HEK293 (cell line): ENCODE results near the gene TBX6.
A peak's percentile ranks its signal among the peaks of the same experiment; 100 is the strongest.

Experiments used
- IKZF3 ChIP-seq: fragments of 450-650 bp; IDR thresholded peaks from 2 replicates; pipeline ENCODE4 v1.5.0; 2018; ENCODE audit warnings: missing biosample characterization, mild to moderate bottlenecking, missing genetic modification characterization, moderate library complexity
- PRDM6 ChIP-seq: fragments of 450-650 bp; formaldehyde crosslinking; IDR thresholded peaks from 2 replicates; pipeline ENCODE4 v1.5.1; 2017; ENCODE audit warnings: missing biosample characterization, missing genetic modification characterization
- SP7 ChIP-seq: fragments of 450-650 bp; formaldehyde crosslinking; IDR thresholded peaks from 2 replicates; pipeline ENCODE4 v1.5.1; 2016; ENCODE audit warnings: missing biosample characterization, missing genetic modification characterization
- TCF7L2 ChIP-seq: IDR thresholded peaks from 2 replicates; pipeline ENCODE4 v1.6.1; 2011; ENCODE audit warnings: low read depth, mild to moderate bottlenecking, inconsistent platforms, low read length, moderate library complexity, borderline replicate concordance
- YY1 ChIP-seq: fragments of 450-650 bp; formaldehyde crosslinking; IDR thresholded peaks from 2 replicates; pipeline ENCODE4 v1.5.1; 2018; ENCODE audit warnings: missing biosample characterization, missing genetic modification characterization
- ZBTB1 ChIP-seq: fragments of 450-650 bp; formaldehyde crosslinking; IDR thresholded peaks from 2 replicates; pipeline ENCODE4 v1.5.1; 2016; ENCODE audit warnings: missing biosample characterization, missing genetic modification characterization
- ZBTB17 ChIP-seq: fragments of 450-650 bp; formaldehyde crosslinking; IDR thresholded peaks from 2 replicates; pipeline ENCODE4 v1.5.1; 2016; ENCODE audit warnings: missing biosample characterization, missing genetic modification characterization
- ZBTB48 ChIP-seq: fragments of 450-650 bp; formaldehyde crosslinking; IDR thresholded peaks from 2 replicates; pipeline ENCODE4 v1.5.1; 2016; ENCODE audit warnings: missing biosample characterization, missing genetic modification characterization
- ZBTB8A ChIP-seq: fragments of 450-650 bp; formaldehyde crosslinking; IDR thresholded peaks from 2 replicates; pipeline ENCODE4 v1.5.1; 2016; ENCODE audit warnings: missing biosample characterization, missing genetic modification characterization
- ZFP3 ChIP-seq: fragments of 450-650 bp; formaldehyde crosslinking; IDR thresholded peaks from 2 replicates; pipeline ENCODE4 v1.5.1; 2016; ENCODE audit warnings: low read depth, missing biosample characterization, missing genetic modification characterization
- ZNF202 ChIP-seq: fragments of 450-650 bp; formaldehyde crosslinking; IDR thresholded peaks from 2 replicates; pipeline ENCODE4 v1.5.1; 2016; ENCODE audit warnings: missing biosample characterization, missing genetic modification characterization, borderline replicate concordance
- ZNF391 ChIP-seq: fragments of 450-650 bp; formaldehyde crosslinking; IDR thresholded peaks from 2 replicates; pipeline ENCODE4 v1.5.1; 2016; ENCODE audit warnings: low read depth, missing biosample characterization, missing genetic modification characterization, borderline replicate concordance
- ZNF580 ChIP-seq: fragments of 450-650 bp; formaldehyde crosslinking; IDR thresholded peaks from 2 replicates; pipeline ENCODE4 v1.5.1; 2016; ENCODE audit warnings: missing biosample characterization, missing genetic modification characterization
- ZNF639 ChIP-seq: fragments of 450-650 bp; formaldehyde crosslinking; IDR thresholded peaks from 2 replicates; pipeline ENCODE4 v1.5.1; 2016; ENCODE audit warnings: missing biosample characterization, missing genetic modification characterization
- ZNF670 ChIP-seq: fragments of 450-650 bp; formaldehyde crosslinking; IDR thresholded peaks from 2 replicates; pipeline ENCODE4 v1.5.1; 2016; ENCODE audit warnings: missing biosample characterization, missing genetic modification characterization, low read depth
- ZNF785 ChIP-seq: fragments of 450-650 bp; formaldehyde crosslinking; IDR thresholded peaks from 2 replicates; pipeline ENCODE4 v1.5.1; 2016; ENCODE audit warnings: missing biosample characterization, missing genetic modification characterization
- ZSCAN5A ChIP-seq: fragments of 450-650 bp; formaldehyde crosslinking; IDR thresholded peaks from 2 replicates; pipeline ENCODE4 v1.5.1; 2016; ENCODE audit warnings: missing biosample characterization, missing genetic modification characterization
- ZXDB ChIP-seq: fragments of 450-650 bp; formaldehyde crosslinking; IDR thresholded peaks from 2 replicates; pipeline ENCODE4 v1.5.1; 2016; ENCODE audit warnings: missing biosample characterization, missing genetic modification characterization
- TF ChIP-seq, protein P1 (sequence below): fragments of 450-650 bp; formaldehyde crosslinking; IDR thresholded peaks from 2 replicates; pipeline ENCODE4 v1.5.1; 2016; ENCODE audit warnings: missing biosample characterization, missing genetic modification characterization
- TF ChIP-seq, protein P2 (sequence below): fragments of 450-650 bp; formaldehyde crosslinking; IDR thresholded peaks from 2 replicates; pipeline ENCODE4 v1.5.1; 2016; ENCODE audit warnings: missing biosample characterization, missing genetic modification characterization
- TF ChIP-seq, protein P3 (sequence below): fragments of 450-650 bp; formaldehyde crosslinking; IDR thresholded peaks from 2 replicates; pipeline ENCODE4 v1.5.1; 2017; ENCODE audit warnings: missing biosample characterization, missing genetic modification characterization
- TF ChIP-seq, protein P4 (sequence below): fragments of 450-650 bp; formaldehyde crosslinking; optimal IDR thresholded peaks from 2 replicates; pipeline ENCODE3; 2016; ENCODE audit warnings: missing biosample characterization, mild to moderate bottlenecking, missing genetic modification characterization

TBX6 gene

GRCh38 chr16:30112197-30113030 lies 20.7 kb upstream of the TBX6 start (continued):
- TF ChIP-seq ZNF580 (tag by site-specific recombination), result peak; percentile 92
- peak; percentile 89 for TF ChIP-seq ZSCAN5A (tag by site-specific recombination)
- peak; percentile 51; the same call in 1 of the 2 replicates for TF ChIP-seq TCF7L2
- TF ChIP-seq, protein P1, sequence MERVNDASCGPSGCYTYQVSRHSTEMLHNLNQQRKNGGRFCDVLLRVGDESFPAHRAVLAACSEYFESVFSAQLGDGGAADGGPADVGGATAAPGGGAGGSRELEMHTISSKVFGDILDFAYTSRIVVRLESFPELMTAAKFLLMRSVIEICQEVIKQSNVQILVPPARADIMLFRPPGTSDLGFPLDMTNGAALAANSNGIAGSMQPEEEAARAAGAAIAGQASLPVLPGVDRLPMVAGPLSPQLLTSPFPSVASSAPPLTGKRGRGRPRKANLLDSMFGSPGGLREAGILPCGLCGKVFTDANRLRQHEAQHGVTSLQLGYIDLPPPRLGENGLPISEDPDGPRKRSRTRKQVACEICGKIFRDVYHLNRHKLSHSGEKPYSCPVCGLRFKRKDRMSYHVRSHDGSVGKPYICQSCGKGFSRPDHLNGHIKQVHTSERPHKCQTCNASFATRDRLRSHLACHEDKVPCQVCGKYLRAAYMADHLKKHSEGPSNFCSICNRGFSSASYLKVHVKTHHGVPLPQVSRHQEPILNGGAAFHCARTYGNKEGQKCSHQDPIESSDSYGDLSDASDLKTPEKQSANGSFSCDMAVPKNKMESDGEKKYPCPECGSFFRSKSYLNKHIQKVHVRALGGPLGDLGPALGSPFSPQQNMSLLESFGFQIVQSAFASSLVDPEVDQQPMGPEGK, result no peak
- TF ChIP-seq PRDM6 (tag by site-specific recombination), result no peak
- TF ChIP-seq, protein P2, sequence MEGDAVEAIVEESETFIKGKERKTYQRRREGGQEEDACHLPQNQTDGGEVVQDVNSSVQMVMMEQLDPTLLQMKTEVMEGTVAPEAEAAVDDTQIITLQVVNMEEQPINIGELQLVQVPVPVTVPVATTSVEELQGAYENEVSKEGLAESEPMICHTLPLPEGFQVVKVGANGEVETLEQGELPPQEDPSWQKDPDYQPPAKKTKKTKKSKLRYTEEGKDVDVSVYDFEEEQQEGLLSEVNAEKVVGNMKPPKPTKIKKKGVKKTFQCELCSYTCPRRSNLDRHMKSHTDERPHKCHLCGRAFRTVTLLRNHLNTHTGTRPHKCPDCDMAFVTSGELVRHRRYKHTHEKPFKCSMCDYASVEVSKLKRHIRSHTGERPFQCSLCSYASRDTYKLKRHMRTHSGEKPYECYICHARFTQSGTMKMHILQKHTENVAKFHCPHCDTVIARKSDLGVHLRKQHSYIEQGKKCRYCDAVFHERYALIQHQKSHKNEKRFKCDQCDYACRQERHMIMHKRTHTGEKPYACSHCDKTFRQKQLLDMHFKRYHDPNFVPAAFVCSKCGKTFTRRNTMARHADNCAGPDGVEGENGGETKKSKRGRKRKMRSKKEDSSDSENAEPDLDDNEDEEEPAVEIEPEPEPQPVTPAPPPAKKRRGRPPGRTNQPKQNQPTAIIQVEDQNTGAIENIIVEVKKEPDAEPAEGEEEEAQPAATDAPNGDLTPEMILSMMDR (tag by site-specific recombination), result peak; percentile 84
- peak; percentile 53; the same call in 1 of the 2 replicates for TF ChIP-seq IKZF3 (tag by site-specific recombination)
- TF ChIP-seq SP7 (tag by site-specific recombination), result 0 out of 2 replicates have a peak, but pooled peaks have one; percentile 46
- TF ChIP-seq, protein P3, sequence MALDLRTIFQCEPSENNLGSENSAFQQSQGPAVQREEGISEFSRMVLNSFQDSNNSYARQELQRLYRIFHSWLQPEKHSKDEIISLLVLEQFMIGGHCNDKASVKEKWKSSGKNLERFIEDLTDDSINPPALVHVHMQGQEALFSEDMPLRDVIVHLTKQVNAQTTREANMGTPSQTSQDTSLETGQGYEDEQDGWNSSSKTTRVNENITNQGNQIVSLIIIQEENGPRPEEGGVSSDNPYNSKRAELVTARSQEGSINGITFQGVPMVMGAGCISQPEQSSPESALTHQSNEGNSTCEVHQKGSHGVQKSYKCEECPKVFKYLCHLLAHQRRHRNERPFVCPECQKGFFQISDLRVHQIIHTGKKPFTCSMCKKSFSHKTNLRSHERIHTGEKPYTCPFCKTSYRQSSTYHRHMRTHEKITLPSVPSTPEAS (tag by site-specific recombination), result peak; percentile 40; the same call in 1 of the 2 replicates
- TF ChIP-seq ZNF639 (tag by site-specific recombination), result peak; percentile 47; the same call in 1 of the 2 replicates
- TF ChIP-seq YY1, result 0 out of 2 replicates have a peak, but pooled peaks have one; percentile 53
- TF ChIP-seq ZNF202 (tag by site-specific recombination), result 0 out of 2 replicates have a peak, but pooled peaks have one; percentile 30
- peak; percentile 41; the same call in 1 of the 2 replicates for TF ChIP-seq ZNF785 (tag by site-specific recombination)
- no peak for TF ChIP-seq ZNF391 (tag by site-specific recombination)
- TF ChIP-seq ZBTB8A (tag by site-specific recombination), result 0 out of 2 replicates have a peak, but pooled peaks have one; percentile 27
- TF ChIP-seq, protein P4, sequence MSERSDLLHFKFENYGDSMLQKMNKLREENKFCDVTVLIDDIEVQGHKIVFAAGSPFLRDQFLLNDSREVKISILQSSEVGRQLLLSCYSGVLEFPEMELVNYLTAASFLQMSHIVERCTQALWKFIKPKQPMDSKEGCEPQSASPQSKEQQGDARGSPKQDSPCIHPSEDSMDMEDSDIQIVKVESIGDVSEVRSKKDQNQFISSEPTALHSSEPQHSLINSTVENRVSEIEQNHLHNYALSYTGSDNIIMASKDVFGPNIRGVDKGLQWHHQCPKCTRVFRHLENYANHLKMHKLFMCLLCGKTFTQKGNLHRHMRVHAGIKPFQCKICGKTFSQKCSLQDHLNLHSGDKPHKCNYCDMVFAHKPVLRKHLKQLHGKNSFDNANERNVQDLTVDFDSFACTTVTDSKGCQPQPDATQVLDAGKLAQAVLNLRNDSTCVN, result peak; percentile 13
- TF ChIP-seq ZBTB1 (tag by site-specific recombination), result no peak
- 0 out of 2 replicates have a peak, but pooled peaks have one; percentile 18 for TF ChIP-seq ZXDB
- TF ChIP-seq ZBTB17, result 0 out of 2 replicates have a peak, but pooled peaks have one; percentile 20
- TF ChIP-seq ZNF670 (tag by site-specific recombination), result no peak
- TF ChIP-seq ZBTB48 (tag by site-specific recombination), result peak; percentile 45; the same call in 1 of the 2 replicates
- no peak for TF ChIP-seq ZFP3 (tag by site-specific recombination)
